Effector memory CD8-positive, alpha-beta T cell (primary cell): Measurements from ENCODE around the gene ARHGEF17.

Source experiments
- ATAC-seq: fragments of 150-1000 bp; cut with Tn5 transposase; replicated peaks from 2 replicates; pipeline ENCODE4 v1.10.0; 2021; ENCODE audit warnings: mild to moderate bottlenecking, moderate library complexity
- DNase-seq, 3 experiments: peaks; one replicate each; pipeline ENCODE4 v3.0.0; 2021
- H3K27ac Mint-ChIP-seq, 2 donors: one replicate each; pipeline ENCODE4 v1.8.0; 2022; ENCODE audit warnings: mild to moderate bottlenecking in 2 of 2, mixed read lengths in 2 of 2, moderate library complexity in 2 of 2
- H3K27me3 Mint-ChIP-seq, 2 donors: one replicate each; pipeline ENCODE4 v1.8.0; 2022; ENCODE audit warnings: mixed read lengths in 2 of 2
- H3K36me3 Mint-ChIP-seq: one replicate; pipeline ENCODE4 v1.8.0; 2022; ENCODE audit warnings: mild to moderate bottlenecking, moderate library complexity, mixed read lengths; ENCODE audit not compliant: insufficient read depth
- H3K4me1 Mint-ChIP-seq, 2 donors: one replicate each; pipeline ENCODE4 v1.8.0; 2022; ENCODE audit warnings: low read depth in 2 of 2, mixed read lengths in 2 of 2
- H3K4me3 Mint-ChIP-seq, 2 donors: one replicate each; pipeline ENCODE4 v1.8.0; 2022; ENCODE audit warnings: mild to moderate bottlenecking in 2 of 2, mixed read lengths in 2 of 2, moderate library complexity in 2 of 2
- H3K9me3 Mint-ChIP-seq, 2 donors: one replicate each; pipeline ENCODE4 v1.8.0; 2022; ENCODE audit warnings: mixed read lengths in 2 of 2
- total RNA-seq, 9 experiments: gene quantifications; one replicate each; lab custom pipeline; 2026; lab: John Stamatoyannopoulos, UW

ARHGEF17 gene, protein sequence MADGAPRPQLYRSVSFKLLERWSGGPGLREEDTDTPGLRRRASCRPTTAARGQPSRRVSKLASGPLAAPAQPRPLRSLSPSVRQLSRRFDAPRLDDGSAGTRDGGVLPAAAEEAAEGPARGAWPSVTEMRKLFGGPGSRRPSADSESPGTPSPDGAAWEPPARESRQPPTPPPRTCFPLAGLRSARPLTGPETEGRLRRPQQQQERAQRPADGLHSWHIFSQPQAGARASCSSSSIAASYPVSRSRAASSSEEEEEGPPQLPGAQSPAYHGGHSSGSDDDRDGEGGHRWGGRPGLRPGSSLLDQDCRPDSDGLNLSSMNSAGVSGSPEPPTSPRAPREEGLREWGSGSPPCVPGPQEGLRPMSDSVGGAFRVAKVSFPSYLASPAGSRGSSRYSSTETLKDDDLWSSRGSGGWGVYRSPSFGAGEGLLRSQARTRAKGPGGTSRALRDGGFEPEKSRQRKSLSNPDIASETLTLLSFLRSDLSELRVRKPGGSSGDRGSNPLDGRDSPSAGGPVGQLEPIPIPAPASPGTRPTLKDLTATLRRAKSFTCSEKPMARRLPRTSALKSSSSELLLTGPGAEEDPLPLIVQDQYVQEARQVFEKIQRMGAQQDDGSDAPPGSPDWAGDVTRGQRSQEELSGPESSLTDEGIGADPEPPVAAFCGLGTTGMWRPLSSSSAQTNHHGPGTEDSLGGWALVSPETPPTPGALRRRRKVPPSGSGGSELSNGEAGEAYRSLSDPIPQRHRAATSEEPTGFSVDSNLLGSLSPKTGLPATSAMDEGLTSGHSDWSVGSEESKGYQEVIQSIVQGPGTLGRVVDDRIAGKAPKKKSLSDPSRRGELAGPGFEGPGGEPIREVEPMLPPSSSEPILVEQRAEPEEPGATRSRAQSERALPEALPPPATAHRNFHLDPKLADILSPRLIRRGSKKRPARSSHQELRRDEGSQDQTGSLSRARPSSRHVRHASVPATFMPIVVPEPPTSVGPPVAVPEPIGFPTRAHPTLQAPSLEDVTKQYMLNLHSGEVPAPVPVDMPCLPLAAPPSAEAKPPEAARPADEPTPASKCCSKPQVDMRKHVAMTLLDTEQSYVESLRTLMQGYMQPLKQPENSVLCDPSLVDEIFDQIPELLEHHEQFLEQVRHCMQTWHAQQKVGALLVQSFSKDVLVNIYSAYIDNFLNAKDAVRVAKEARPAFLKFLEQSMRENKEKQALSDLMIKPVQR (N-terminal part only)
- 0 to 0.90 (median 0.17) reads per million in 9 experiments for total RNA-seq

DNA sequence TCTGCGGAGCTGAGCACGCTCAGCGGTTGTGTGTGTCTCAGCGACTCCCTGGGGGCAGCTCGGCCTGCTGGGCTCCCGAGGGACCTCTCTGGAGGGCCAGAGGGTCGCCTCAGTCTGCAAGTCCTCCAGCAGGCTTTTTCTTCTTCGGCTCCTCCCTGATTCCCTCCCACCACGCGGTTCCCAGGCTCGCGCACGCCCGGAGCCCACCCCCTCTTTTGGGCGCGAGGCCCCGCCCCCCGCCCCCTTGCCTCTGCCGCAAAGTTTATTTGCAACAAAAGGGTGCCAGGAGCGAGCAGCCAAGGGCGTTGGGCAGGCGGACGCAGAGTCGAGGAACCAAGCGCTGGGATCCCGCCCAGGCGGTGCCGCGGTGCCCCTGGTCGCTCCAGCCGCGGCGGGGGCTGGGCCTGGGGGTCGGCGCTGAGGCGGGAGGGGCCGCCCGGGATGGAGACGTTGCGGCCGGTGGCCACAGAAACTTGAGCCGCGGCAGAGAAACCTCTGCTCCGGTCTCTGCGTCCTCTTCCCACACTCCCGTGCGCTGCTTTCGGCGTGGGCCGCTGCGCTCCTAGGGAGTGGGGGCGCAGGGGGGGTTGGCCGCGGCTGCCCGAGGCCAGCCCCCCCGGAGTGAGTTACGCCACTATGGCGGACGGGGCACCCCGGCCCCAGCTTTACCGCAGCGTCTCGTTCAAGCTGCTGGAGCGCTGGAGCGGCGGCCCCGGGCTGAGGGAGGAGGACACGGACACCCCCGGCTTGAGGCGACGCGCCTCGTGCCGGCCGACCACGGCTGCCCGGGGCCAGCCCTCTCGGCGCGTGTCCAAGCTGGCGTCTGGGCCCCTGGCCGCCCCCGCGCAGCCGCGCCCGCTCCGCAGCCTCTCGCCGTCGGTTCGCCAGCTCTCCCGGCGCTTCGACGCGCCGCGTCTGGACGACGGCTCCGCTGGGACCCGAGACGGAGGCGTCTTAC is at the start of gene ARHGEF17:
TSS of gene ARHGEF17 (plus strand) at position 274 of the 958 bp plus-strand sequence. CDS start at position 637, 363 bp downstream.
- peak within 1 kb of the TSS; percentile 89 to 92 for H3K4me3 Mint-ChIP-seq
- ATAC-seq (peak; percentile 31), DNase-seq (peak in 1 of 3 experiments; percentile 6)

DNA sequence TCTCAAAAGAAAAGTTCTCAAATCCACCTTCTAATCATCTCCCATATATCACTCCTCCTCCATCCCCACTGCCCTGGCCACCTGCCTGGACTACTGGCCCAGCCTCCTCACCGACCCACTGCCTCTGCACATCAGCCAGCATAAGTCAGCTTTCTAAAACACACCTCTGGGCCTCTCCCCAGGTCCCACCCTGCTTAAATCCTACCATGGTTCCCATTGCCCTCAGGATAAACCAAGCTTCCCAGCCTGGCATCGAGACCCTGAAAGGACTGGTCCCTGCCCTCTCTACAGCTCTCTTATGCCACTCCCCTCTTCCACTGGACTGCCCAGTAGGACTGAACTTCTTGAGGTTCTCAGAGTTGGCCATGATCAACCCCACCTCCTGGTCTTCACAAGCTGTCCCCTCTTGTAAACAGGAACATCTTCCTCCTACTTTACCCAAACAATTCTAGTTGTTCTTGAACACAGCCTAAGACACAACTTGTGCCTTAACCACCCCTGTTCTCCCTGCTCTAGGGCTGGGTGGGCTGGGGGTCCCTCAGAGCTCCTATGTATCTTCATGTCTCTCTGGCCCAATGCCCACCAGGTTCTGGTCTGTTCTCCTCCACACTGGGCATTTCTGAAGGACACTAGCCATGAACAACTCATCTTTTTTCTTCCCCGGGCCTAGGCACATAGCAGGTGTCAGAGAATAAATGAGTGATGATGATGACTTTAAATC is 48.5 kb upstream of the ARHGEF17 start:
- no peak for DNase-seq
- H3K27ac Mint-ChIP-seq: peak overlapping the region in 1 of 2 donors; percentile 33

More for the DNA sequence above, at the start of gene ARHGEF17:
- H3K27ac Mint-ChIP-seq: peak within 1 kb of the TSS; percentile 53 to 70
- no peaks in the 10 kb centered on the region for H3K9me3 Mint-ChIP-seq
- peaks cover 12 to 31% of the 10 kb centered on the region in 2 donors for H3K27me3 Mint-ChIP-seq
- H3K36me3 Mint-ChIP-seq: no peaks in the 10 kb centered on the region
- peaks cover 8 to 13% of the 10 kb centered on the region in 2 donors for H3K4me1 Mint-ChIP-seq

DNA sequence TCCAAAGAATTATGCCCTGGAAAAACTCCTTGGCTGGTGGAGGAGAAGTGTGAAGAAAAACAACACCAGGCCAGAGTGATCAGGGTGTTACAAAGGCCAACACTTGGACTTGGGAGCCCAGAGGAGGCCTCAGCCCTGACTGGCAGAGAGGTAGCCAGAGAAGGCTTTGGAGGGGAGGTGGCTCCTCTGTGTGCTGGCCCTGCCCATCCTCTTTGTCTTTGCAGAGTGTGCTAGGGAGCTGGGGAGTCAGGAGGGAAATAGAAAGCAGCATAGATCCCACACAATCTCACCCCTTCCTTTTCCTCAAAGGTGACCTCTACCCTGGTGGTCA is 48.0 kb upstream of the ARHGEF17 start:
- Mint-ChIP-seq H3K4me3 (no peak overlapping the region), H3K36me3 (no peaks in the 10 kb centered on the region), H3K27ac (peak overlapping the region in 1 of 2 donors; percentile 33), H3K9me3 (no peaks in the 10 kb centered on the region), H3K27me3 (peaks cover 16 to 28% of the 10 kb centered on the region in 2 donors), H3K4me1 (no peaks in the 10 kb centered on the region)
- no peak for ATAC-seq
- DNase-seq: no peak

More for the DNA sequence above, 48.5 kb upstream of the ARHGEF17 start:
- Mint-ChIP-seq H3K27me3 (peaks cover 10 to 23% of the 10 kb centered on the region in 2 donors), H3K36me3 (no peaks in the 10 kb centered on the region), H3K4me3 (no peak overlapping the region), H3K4me1 (no peaks in the 10 kb centered on the region), H3K9me3 (no peaks in the 10 kb centered on the region)
- ATAC-seq: no peak

DNA sequence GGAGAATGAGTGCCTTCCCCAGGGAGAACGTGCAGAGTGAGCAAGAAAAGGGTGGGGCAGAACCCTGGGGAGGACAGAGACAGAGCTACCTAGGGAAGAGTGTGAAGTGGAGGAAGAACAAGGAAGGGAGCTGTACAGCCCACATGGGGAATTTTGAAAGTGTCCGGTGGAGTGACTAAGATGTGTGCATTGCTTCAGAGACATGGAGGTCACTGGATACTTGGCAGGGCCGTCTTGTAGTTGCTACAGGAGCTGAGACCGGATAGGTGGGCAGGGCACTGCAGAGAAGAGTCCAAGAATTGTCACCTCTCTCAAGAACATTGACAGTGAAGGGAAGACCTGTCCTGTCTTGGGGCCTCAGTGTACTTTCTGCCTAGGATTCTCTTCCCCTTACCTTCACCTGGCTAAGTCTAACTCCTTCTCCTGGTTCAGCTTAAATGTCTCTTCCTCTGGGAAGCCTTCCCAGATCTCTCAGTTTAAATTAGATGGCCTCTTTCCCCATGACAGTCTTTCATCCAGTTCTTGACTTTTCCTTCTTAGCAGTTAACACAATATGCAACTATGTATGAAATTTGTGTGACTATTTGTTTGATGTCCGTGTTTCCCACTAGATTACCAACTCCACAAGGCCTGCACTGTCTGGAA is 45.1 kb upstream of the ARHGEF17 start:
- no peaks in the 10 kb centered on the region for H3K4me1 Mint-ChIP-seq
- H3K36me3 Mint-ChIP-seq: no peaks in the 10 kb centered on the region
- DNase-seq: no peak
- H3K27ac Mint-ChIP-seq: no peak overlapping the region
- H3K27me3 Mint-ChIP-seq: peaks cover 26 to 54% of the 10 kb centered on the region in 2 donors
- ATAC-seq: no peak
- H3K9me3 Mint-ChIP-seq: no peaks in the 10 kb centered on the region
- no peak overlapping the region for H3K4me3 Mint-ChIP-seq

DNA sequence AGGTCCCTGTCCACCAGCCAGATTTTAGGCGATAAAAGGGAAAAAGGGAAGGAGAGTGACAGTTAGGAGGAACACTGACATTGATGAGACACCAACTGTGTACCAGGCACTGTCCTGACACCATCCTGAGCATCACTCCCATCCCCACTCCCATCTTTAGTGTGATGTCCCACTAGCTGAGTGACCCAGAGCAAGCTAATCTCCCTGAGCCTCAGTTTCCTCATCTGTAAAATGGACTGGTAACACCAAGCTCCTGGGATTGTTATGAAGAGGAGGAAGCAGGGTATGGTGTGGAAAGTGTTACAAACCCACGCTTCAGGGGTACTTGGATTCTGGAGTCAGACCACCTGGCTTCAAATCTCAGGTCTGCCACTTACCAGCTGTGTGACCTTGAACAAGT is 44.4 kb upstream of the ARHGEF17 start:
- Mint-ChIP-seq H3K27ac (no peak overlapping the region), H3K9me3 (no peaks in the 10 kb centered on the region), H3K4me1 (no peaks in the 10 kb centered on the region), H3K27me3 (peaks cover 26 to 54% of the 10 kb centered on the region in 2 donors), H3K36me3 (no peaks in the 10 kb centered on the region), H3K4me3 (no peak overlapping the region)
- DNase-seq (no peak), ATAC-seq (no peak)

DNA sequence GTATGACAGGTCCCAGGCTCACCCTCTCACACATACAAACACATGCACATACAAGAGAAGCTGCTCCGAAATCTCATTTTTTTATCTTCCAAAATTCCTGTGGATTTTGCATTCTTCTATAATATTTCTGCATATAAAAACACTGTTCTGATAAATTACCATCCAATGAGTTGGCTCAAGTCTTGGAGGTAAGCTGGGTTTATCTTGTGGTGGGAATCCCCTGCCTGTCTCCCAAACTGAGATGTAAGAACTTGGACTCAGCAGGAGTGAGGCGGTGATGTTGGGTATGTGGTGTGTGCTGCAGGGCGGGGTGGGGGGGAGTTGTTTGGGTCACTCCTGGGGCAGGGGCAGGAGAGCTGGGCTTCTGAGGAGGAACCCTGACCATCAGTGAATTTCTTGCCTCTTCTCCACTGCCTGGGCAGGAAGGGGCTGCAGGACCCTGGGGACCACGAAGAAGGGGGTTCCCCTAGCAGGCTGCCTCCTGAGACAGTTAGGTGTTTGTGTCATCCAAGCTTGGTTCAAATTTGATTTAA is 42.7 kb upstream of the ARHGEF17 start:
- H3K27me3 Mint-ChIP-seq: peaks cover 31 to 55% of the 10 kb centered on the region in 2 donors
- DNase-seq: no peak
- no peak overlapping the region for H3K27ac Mint-ChIP-seq
- no peak overlapping the region for H3K4me3 Mint-ChIP-seq
- ATAC-seq: no peak
- no peaks in the 10 kb centered on the region for H3K36me3 Mint-ChIP-seq
- no peaks in the 10 kb centered on the region for H3K9me3 Mint-ChIP-seq
- H3K4me1 Mint-ChIP-seq: no peaks in the 10 kb centered on the region

DNA sequence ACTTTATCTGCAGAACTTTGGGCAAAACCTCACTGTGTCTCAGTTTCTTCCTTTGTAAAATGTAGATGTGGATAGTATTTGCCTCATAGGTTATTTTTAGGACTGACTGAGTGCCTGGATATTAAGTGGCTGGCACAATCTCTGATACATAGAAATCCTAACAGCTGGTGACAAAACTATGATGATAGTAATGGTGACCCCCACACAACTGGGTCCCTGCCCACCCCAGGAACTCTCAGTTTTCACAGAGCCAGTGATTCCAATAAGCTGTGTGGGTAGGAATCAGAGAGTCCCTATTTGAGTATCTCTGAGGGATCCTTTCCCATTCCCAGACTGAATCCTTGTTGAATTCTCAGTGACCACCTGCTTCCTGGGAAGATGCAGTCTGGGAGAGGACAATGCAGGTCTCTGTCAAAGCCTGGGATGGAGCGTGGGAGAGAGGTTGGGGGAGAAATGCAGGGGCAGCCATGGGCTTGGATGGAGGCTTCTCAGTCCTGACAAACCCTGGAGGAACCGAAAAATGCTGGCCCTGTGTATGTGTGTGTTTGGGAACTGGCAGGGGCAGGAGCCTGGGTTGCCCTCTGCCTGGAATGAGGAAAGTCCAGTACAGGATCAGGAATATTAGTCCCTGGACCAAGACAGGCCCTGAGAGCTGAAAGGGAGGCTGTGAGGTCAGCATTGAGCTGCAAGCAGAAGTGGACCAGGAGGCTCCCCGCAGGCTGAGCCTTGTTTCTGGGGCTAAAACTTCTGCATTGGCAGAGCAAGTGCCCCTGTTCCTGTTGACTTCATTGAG is 42.0 kb upstream of the ARHGEF17 start:
- Mint-ChIP-seq H3K27me3 (peaks cover 31 to 55% of the 10 kb centered on the region in 2 donors), H3K36me3 (no peaks in the 10 kb centered on the region), H3K27ac (no peak overlapping the region), H3K4me3 (no peak overlapping the region), H3K9me3 (no peaks in the 10 kb centered on the region), H3K4me1 (no peaks in the 10 kb centered on the region)
- no peak for ATAC-seq
- no peak for DNase-seq

DNA sequence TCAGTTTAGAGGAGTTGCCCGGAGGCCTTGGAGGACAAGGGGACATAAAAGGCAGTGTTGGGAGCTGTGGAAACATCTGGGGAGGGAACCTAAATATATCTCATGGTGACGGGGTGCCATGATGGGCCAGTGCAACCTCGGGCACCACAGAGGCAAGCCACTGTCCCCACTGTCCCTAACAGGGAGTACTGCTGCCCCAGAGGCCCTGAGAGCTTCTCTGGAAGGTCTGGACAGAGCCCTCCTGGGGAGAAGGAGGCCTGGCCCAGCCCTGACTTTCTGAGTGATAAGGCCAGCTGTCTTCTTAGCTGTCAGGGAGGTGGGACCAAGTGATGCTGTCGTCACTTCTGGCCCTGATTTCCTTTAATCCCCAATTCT is 41.4 kb upstream of the ARHGEF17 start:
- H3K4me1 Mint-ChIP-seq: no peaks in the 10 kb centered on the region
- no peak overlapping the region for H3K4me3 Mint-ChIP-seq
- H3K27me3 Mint-ChIP-seq: peaks cover 31 to 55% of the 10 kb centered on the region in 2 donors
- no peak for ATAC-seq
- no peak overlapping the region for H3K27ac Mint-ChIP-seq
- no peak for DNase-seq
- no peaks in the 10 kb centered on the region for H3K36me3 Mint-ChIP-seq
- no peaks in the 10 kb centered on the region for H3K9me3 Mint-ChIP-seq

DNA sequence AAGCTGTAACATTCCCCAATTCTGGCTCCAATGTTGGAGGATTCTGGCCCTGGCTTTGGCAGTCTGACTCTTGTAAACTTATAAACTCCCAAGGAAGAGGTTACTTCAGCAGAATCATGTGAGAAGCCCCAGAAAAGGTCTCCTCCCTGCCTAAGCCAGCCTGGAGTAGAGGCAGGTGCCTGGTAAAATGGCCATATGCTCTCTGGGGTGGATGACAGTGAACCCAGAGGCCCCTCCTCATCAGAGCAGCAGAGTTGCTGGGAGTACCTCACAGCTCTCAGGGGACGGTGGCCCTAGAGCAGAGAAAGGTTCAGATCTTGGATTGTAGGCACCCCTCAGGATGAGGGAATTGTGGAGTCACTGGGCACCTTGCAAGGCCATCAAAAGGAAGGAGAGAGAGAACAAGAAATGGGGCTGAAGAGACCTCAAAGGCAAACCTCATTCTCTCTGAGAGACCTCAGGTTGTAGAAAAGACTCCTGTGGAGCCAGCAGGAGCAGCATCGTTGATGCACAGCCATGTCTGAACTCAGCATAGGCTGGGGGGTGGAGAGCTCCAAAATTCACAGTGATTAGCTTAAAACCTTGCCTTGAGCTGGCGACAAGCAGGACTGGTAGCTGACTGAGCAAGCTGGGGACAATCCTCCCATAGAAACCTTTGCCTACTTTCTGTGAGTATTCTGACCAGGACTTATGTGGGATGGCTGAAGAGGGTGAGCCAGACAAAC is 40.8 kb upstream of the ARHGEF17 start:
- Mint-ChIP-seq H3K4me3 (no peak overlapping the region), H3K4me1 (no peaks in the 10 kb centered on the region), H3K27me3 (peaks cover 31 to 59% of the 10 kb centered on the region in 2 donors), H3K36me3 (no peaks in the 10 kb centered on the region), H3K9me3 (no peaks in the 10 kb centered on the region), H3K27ac (no peak overlapping the region)
- ATAC-seq (no peak), DNase-seq (no peak)

DNA sequence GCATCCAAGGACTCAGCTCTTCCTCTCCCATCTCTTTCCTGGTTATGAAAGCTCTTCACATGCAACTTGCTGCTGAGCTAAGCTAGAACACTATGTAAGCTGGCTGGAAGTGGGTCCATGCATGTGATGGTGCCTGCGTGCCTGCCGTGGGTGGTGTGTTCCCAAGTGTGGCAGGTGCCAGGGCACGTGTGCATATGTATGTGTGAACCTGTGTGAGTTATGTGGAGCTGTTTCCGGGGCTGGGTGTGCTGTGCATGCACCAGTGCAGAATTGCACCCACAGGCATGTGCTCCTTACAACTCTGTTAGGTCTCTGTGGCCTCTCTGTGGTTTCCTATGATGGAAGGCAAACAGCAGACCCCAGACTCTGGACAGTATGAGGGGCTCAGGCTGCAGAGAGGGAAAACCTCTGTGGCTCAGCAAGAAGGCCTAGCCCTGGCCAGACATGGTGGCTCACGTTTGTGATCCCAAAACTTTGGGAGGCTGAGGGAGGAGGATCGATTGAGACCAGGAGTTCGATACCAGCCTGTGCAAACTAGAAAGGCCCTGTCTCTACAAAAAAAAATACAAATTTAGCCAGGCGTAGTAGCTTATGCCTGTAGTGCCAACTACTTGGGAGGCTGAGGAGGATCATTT is 40.1 kb upstream of the ARHGEF17 start:
- DNase-seq (no peak), ATAC-seq (no peak)
- H3K4me3 Mint-ChIP-seq: no peak overlapping the region
- no peaks in the 10 kb centered on the region for H3K4me1 Mint-ChIP-seq
- no peaks in the 10 kb centered on the region for H3K9me3 Mint-ChIP-seq
- H3K27ac Mint-ChIP-seq: no peak overlapping the region
- peaks cover 29 to 60% of the 10 kb centered on the region in 2 donors for H3K27me3 Mint-ChIP-seq
- H3K36me3 Mint-ChIP-seq: no peaks in the 10 kb centered on the region
